ENCODE measurements around the gene PPP3CA.

DNA sequence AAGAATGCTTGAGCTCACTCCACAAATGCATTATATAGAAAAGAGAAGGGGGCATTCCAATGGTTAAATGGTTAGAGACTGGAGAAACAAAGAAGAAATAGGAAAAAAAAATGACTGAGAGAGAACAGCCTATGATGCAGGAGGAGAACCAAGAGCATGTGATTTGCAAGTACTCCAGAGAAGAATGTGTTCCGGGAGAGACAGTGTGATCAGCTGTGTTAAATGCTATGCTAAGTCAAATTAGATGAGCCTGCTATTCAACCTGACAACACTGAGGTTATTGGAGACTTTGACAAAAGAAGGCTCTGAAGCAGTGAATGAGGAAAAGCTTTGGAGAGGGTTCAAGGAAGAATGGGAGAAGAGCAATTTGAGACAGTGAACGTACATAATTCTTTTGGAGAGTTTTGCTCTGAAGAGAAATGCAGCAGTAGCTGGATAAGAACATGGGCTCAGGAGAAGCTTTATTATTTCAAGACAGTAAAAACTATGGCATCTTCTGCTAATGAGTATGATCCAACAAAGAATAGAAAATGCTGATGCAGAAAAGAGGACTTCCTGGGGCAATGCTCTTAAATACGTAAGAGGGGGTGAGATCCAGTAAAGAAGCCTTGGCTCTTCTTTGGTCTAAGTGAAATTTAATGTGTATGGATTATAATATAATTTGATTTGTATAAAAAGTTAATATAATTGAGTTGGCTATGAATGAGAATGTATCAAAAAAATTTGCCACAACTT is 66.3 kb downstream of the PPP3CA start:
- TF ChIP-seq, protein P1, sequence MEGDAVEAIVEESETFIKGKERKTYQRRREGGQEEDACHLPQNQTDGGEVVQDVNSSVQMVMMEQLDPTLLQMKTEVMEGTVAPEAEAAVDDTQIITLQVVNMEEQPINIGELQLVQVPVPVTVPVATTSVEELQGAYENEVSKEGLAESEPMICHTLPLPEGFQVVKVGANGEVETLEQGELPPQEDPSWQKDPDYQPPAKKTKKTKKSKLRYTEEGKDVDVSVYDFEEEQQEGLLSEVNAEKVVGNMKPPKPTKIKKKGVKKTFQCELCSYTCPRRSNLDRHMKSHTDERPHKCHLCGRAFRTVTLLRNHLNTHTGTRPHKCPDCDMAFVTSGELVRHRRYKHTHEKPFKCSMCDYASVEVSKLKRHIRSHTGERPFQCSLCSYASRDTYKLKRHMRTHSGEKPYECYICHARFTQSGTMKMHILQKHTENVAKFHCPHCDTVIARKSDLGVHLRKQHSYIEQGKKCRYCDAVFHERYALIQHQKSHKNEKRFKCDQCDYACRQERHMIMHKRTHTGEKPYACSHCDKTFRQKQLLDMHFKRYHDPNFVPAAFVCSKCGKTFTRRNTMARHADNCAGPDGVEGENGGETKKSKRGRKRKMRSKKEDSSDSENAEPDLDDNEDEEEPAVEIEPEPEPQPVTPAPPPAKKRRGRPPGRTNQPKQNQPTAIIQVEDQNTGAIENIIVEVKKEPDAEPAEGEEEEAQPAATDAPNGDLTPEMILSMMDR (conservative IDR thresholded peaks at IDR 0.05), result no peak
- no peak for TF ChIP-seq EZH2 (IDR thresholded peaks at IDR 0.05; ENCODE audit: low read depth)
